ENCODE data around the gene ATG7.

ATG7 gene

GRCh38 chr3:11269007-11269406 lies 3.2 kb upstream of the ATG7 start:
- no peak for ATAC-seq
- TF ChIP-seq PATZ1 (CRISPR knock-in tag; IDR thresholded peaks at IDR 0.05; ENCODE audit: borderline replicate concordance) = no peak
- TF ChIP-seq ARNTL (CRISPR knock-in tag; IDR thresholded peaks at IDR 0.05; ENCODE audit: borderline replicate concordance, low read depth) = no peak
- no peak for TF ChIP-seq RARB (CRISPR knock-in tag; IDR thresholded peaks at IDR 0.05)
- no peak for TF ChIP-seq ZFP30 (CRISPR knock-in tag; IDR thresholded peaks at IDR 0.05)
- TF ChIP-seq OSR1 (CRISPR knock-in tag; IDR thresholded peaks at IDR 0.05) = no peak
- TF ChIP-seq SNAI2 (CRISPR knock-in tag; IDR thresholded peaks at IDR 0.05) = no peak
- no peak for TF ChIP-seq ZFP3 (CRISPR knock-in tag; IDR thresholded peaks at IDR 0.05)
- no peak for TF ChIP-seq TCF4 (CRISPR knock-in tag; IDR thresholded peaks at IDR 0.05; ENCODE audit: borderline replicate concordance)

GRCh38 chr3:11272906-11273574 lies 843 bp downstream of the ATG7 start:
- no peak for ATAC-seq

GRCh38 chr3:11273891-11274291 lies 1.7 kb downstream of the ATG7 start:
- TF ChIP-seq TSHZ2 (CRISPR knock-in tag; IDR thresholded peaks at IDR 0.05) (no peak), ZC3H10 (CRISPR knock-in tag; IDR thresholded peaks at IDR 0.05) (no peak), POU6F1 (CRISPR knock-in tag; IDR thresholded peaks at IDR 0.05; ENCODE audit: borderline replicate concordance, low read depth) (no peak)
- no peak for ATAC-seq

More at GRCh38 chr3:11272906-11273574, 843 bp downstream of the ATG7 start:
- TF ChIP-seq SNAI2 (CRISPR knock-in tag; IDR thresholded peaks at IDR 0.05) (no peak), ZNF8 (CRISPR knock-in tag; IDR thresholded peaks at IDR 0.05) (no peak), CREB5 (CRISPR knock-in tag; IDR thresholded peaks at IDR 0.05; ENCODE audit: low read depth) (no peak), ZFP30 (CRISPR knock-in tag; IDR thresholded peaks at IDR 0.05) (no peak), CSDC2 (CRISPR knock-in tag; IDR thresholded peaks at IDR 0.05) (no peak), PPARA (CRISPR knock-in tag; IDR thresholded peaks at IDR 0.05; ENCODE audit: borderline replicate concordance) (no peak), BACH2 (CRISPR knock-in tag; IDR thresholded peaks at IDR 0.05; ENCODE audit: borderline replicate concordance) (no peak), ZC3H10 (CRISPR knock-in tag; IDR thresholded peaks at IDR 0.05) (no peak), ZNF565 (CRISPR knock-in tag; conservative IDR thresholded peaks at IDR 0.05; ENCODE audit: low read depth) (no peak), ESRRG (CRISPR knock-in tag; IDR thresholded peaks at IDR 0.05) (no peak), RARB (CRISPR knock-in tag; IDR thresholded peaks at IDR 0.05) (no peak), TSHZ2 (CRISPR knock-in tag; IDR thresholded peaks at IDR 0.05) (no peak)
